CD4-positive, alpha-beta T cell treated with Interleukin-17A for 4 hours (primary cell): ENCODE results near the gene DHRS4L2.
"Not testable (repeated sequence)": the region's sequence is repeated elsewhere in the genome, so short reads cannot be mapped to it uniquely, and the experiment has no call there.

Source experiments
- DNase-seq: peaks from one replicate; pipeline ENCODE4 v3.0.0-alpha.2; 2020; ENCODE audit warnings: mixed read lengths

The DHRS4L2 gene

DNA sequence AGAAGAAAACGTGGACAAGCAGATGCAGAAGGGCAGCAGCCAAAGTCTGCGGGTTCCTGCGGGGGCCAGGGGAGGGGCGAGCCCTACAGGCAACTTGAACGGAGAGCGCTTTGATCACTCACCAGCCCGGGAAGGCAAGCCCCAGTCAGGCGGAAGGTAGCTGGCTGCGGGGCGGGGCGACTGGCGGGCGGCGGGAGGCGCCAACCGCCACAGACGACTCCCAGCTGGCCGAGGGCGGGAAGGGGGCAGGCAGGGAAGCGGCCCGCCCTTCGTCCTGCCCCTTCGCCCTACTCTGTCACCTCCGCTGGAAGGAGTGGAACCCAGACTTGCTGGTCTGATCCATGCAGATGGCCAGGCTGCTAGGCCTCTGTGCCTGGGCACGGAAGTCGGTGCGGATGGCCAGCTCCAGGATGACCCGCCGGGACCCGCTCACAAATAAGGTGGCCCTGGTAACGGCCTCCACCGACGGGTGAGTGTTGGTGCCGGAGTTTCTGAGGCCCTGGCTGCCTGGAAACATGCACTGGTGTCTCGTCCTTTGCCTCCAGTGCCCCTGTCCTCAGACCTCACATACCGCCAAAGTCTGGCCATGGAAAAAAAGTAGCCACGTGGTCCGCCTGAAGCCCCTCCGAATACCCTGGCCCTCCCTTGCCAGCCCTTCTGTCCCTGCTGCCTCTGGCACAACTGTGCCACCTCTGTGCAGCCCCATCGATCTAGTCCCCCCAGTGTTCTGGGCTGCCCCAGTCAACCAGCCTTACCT, at the start of gene DHRS4L2:
TSS of gene DHRS4L2 (plus strand) at position 323 of the 757 bp plus-strand sequence. CDS start at position 342, 19 bp downstream.
- DNase-seq: peak; percentile 87

DNA sequence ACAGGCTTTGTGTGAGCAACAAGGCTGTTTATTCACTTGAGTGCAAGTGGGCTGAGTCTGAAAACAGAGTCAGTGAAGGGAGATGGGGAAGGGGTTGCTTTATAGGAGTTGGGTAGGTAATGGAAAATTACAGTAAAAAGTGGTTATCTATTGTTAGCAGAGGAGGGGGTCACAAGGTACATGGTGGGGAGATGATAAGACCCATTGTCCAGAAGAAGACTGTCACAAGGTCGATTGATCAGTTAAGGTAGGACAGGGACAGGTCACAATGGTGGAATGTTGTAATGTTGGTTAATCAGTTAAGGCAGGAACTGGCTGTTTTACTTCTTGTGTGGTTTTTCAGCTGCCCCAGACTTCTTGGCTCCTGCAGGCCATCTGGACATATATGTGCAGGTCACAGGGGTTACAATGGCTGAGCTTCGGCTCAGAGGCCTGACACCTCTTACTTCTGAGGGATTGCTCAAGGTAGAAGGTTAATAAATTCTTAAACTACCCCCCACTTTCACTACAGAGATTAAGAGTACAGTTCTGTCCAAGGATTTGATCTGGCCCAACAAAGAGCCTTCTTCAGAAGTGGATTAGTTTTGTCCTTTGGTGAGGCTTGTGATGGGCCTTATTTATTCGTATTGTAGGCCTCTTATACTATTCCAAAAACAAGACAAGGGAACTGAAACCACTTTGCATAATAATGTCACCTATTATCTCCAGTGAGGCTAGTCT, 49.0 kb upstream of the DHRS4L2 start:
- no peak for DNase-seq

DNA sequence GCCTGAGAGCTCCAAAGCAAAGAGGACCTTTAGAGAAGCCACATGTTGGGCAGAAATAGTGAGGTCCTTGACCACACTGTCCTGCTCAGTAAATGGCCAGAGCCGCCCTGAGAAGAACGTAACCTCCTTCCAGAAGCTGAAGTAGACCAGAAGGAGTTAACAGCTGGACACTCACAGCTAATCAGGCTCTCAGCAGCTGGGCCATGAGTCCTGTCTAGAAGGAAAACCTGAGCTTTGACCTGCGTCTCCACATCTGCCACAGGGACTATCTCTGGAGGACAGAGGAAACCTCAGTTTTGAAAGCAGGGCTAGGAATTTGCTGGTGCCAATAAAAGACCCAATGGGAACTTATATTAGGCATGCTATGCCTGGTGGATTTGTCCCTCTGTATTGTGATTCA, 47.5 kb upstream of the DHRS4L2 start:
- no peak for DNase-seq

DNA sequence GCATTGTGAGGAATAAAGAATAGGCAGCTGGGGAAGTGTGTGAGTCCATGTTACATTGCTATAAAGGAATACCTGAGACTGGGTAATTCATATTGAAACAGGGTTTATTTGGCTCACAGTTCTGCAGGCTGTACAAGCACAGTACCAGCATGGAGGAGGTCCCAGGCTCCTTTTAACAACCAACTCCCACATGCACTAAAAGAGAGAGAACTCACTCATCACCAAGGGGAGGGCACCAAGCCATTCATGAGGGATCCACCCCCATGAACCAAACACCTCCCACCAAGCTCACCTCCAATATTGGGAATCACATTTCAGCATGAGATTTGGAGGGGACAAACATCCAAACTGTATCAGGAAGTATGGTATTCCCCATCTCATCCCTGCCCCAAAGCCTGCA, 47.1 kb upstream of the DHRS4L2 start:
- DNase-seq: no peak

DNA sequence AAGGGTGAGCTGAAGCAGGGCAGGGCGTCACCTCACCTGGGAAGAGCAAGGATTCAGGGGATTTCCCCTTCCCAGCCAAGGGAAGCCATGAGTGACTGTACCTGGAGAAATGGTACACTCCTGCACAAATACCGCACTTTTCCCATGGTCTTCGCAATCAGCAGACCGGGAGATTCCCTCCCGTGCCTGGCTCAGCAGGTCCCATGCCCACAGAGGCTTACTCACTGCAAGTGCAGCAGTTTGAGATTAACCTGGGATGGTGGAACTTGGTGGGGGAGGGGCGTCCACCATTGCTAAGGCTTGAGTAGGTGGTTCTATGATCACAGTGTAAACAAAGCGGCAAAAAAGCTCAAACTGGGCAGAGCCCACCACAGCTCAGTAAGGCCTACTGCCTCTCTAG, 46.1 kb upstream of the DHRS4L2 start:
- no peak for DNase-seq

DNA sequence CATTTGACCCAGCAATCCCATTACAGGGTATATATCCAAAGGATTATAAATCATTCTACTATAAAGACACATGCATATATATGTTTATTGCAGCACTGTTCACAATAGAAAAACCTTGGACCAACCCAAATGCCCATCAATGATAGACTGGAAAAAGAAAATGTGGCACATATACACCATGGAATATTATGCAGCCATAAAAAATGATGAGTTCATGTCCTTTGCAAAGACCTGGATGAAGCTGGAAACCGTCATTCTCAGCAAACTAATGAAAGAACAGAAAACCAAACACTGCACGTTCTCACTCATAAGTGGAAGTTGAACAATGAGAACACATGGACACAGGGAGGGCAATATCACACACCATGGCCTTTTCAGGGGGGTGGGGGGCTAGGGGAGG, 39.7 kb upstream of the DHRS4L2 start:
- DNase-seq: not testable (repeated sequence)

DNA sequence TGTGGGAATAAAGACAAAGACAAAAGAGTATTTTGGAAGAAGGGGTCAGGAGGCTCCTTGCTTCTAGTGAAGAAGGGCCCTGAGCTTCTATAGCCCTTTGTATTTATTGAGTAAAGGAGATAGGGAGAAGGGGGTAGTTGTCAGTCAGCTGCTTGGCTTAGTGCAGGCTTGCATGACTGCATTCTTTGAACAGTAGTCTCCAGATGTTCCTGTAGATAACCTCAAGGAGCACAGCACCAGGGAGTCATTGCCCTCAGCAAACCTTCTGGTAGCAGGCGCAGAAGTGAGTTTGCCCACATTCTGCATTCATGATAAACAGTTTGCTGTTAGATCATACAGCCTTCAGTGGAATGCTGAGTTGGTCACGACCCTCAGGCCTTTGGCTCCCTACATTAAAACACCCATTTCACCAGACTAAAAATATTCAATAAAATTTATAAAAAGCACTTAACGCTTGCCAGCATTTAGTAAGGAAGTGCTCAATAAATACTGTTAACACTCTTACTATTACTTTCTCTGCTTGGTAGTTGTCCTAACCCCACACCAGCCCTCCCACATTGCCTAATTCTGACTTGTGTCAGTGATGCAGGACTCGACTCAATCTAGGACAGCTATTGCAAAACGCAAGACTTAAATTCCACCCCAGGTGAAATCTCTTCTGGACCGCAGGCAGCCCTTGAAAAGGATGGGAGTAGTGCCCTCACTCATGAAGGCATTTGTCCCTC, 38.2 kb upstream of the DHRS4L2 start:
- no peak for DNase-seq

DNA sequence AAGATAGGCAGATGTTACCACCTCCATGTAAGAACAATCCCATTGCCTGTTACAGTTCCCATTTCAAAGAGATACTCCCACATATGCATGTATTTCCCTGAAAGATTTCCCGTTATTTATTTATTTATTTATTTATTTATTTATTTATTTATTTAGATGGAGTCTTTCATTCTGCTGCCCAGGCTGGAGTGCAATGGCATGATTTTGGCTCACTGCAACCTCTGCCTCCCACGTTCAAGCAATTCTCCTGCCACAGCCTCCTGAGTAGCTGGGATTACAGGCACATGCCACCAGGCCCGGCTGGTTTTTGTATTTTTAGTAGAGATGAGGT, 37.6 kb upstream of the DHRS4L2 start:
- not testable (repeated sequence) for DNase-seq

DNA sequence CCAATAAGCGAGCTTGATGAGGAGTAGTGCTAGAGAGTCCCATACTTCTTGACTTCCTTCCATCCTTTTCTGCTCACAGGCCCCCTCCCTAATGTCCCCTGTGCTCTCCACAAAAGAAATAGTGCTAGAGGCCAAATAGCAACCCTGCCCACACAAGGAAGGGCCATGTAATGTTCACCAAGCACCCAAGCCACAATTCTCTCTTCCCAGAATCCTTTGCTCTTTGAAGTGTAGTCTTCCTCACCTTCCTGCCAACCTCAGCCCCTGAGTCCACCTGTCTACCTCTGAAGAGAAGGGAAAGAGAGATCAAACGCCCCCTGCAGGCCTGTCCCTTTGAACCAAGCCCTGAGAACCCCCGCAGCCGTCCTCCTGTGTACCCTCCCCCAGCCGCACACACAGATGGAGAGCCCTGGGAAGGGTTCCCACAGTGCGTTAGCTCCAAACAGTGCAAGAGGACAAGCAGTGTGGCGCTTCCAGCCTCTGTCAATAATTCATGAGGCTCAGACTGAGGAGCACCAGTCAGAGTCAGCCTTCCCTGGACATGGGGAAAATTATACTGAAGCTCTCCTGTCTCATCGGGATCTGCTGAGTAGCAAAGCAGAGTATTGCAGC, 37.0 kb upstream of the DHRS4L2 start:
- no peak for DNase-seq

DNA sequence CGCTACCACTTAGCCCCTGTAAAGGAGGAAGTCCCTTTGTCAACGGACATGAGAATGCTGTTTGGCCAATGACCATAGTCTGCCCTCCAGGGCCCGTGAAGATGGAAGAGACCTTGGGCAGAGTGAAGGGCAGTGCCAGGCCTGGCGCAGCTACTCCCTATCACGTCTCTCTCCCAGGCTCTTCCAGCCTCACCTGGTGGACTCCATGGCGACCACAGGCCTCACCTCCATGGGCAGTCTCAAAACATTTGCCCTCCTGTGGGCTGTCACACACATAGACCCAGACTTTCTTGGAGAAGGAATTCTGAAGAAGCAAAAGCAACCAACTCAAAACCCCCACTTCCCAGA, 35.6 kb upstream of the DHRS4L2 start:
- DNase-seq: not testable (repeated sequence)

DNA sequence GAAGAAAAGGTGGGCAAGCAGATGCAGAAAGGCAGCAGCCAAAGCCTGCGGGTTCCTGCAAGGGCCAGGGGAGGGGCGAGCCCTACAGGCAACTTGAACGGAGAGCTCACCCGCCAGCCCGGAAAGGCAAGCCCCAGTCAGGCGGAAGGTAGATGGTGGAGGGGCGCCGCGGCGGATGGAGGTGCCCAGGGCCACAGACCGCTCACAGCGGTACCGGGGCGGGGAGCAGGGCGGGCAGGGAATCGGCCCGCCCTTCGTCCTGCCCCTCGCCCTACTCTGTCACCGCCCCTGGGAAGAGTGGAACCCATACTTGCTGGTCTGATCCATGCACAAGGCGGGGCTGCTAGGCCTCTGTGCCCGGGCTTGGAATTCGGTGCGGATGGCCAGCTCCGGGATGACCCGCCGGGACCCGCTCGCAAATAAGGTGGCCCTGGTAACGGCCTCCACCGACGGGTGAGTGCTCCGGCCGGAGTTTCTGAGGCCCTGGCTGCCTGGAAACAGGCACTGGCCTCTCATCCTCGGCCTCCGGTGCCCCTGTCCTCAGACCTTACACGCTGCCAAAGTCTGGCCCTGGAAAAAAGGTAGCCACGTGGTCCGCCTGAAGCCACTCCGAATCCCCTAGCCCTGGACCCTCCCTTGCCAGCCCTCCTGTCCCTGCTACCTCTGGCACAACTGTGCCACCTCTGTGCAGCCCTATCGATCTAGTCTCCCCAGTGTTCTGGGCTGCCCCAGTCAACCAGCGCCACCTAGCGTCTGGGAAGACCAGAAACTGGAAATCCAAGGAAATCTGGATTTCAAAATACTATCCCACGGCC, 35.1 kb upstream of the DHRS4L2 start, which contains the start of gene DHRS4:
TSS of gene DHRS4 (plus strand) at position 307 of the 815 bp plus-strand sequence. CDS start at position 326, 19 bp downstream.
- DNase-seq: peak; percentile 90

DNA sequence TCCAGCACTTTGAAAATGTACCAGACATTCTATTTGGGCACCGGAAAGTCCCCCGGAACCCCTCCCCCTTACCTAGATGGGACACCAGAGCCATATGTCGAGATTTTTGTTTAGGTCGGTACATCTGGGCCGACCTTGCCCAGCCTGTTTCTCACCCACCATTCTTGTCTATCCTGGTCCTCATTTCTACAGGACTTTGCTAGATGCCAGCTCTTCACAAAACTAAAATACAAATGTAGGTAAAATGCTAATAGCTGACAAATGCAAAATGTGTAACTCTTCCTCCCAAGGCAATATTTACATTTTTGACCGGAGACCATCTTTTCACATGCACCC, 34.5 kb upstream of the DHRS4L2 start:
- not testable (repeated sequence) for DNase-seq

DNA sequence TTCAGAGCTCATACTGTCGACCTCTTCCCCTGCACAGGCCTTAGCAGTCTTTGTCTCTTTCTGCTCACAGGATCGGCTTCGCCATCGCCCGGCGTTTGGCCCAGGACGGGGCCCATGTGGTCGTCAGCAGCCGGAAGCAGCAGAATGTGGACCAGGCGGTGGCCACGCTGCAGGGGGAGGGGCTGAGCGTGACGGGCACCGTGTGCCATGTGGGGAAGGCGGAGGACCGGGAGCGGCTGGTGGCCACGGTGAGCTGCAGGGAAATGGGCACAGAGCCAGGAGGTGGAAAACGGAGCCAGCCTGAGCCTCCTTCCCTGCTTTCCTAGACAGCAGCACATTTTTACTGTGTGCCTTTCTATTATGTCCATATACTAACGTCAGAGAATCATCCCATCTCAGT, 33.8 kb upstream of the DHRS4L2 start:
- not testable (repeated sequence) for DNase-seq

DNA sequence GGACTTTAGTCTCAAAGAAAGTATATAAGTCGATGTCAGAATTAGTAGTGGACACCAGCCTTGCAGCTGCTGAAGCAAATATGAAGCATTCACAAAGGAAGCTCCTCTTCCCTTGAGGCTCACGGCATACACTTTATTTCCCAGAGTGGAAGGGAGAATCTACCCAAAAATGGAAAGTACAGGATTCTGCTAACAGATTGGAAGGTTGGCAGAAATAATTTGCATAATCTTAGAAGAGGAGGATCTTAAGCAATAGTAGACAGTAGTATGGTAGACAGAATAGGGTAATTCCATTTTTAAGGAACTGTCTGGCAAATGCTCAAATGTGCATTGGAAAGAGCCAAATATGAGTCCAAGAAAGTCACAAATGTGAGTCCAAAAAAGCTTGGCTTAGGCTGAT, 32.9 kb upstream of the DHRS4L2 start:
- DNase-seq: not testable (repeated sequence)

DNA sequence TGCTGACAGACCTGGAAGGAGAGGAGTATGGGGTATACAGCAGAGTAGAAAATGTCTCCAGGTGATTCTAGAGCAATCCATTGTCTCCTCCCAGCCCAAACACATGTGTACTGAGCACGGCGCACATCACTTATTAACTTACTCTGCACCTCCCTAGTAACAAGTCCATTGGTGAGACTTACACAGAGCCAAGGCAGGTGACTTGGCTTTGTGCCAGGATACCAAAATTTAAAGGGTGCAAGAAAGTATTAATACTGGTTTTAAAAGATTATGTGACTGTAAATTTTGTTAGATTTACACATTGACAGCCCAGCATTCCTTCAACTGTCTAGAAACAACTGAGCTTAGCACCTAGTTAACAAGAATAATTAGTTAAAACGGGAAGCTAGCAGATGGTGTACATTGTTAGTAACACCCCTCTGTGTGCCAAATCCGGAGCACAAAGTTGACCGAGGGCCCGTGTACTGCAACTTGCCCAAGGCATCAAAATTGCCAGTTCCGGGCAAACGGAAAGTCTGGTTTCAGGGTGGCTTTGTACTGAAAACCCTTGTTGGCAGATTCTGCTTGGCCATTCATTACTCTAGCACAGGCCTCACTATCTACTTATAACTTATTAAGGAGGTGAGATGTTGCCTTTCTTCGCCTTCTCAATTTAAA, 30.7 kb upstream of the DHRS4L2 start:
- not testable (repeated sequence) for DNase-seq

DNA sequence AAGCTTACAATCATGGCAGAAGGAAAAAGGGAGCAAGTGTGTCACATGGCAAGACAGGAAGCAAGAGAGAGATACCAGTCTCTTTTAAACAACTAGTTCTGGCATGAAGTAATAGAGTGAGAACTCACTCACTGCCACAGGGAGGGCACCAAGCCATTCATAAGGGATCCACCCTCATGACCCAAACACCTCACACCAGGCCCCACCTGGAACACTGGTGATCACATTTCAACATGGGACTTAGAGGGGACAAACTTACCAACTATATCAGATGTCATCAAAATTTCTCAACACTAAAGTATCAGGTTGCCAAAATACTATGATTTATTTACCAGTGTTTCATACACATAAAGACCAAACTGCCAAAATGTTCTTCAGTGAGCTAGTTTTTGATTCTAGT, 27.8 kb upstream of the DHRS4L2 start:
- not testable (repeated sequence) for DNase-seq

DNA sequence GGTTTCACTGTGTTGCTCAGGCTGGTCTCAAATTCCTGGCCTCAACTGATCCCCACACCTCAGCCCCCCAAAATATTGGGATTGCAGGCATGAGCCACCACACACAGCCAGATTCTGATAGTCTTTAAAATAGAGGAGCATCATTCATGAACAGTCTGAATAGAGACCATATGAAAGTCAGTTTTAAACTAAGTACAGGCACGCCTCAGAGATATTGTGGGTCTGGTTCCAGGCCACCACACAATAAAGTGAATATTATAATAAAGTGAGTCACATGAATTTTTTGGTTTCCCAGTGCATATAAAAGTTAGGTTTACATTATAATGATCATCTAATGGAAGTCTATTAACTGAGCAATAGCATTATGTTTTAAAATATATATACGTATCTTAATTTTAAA, 27.0 kb upstream of the DHRS4L2 start:
- DNase-seq: not testable (repeated sequence)

DNA sequence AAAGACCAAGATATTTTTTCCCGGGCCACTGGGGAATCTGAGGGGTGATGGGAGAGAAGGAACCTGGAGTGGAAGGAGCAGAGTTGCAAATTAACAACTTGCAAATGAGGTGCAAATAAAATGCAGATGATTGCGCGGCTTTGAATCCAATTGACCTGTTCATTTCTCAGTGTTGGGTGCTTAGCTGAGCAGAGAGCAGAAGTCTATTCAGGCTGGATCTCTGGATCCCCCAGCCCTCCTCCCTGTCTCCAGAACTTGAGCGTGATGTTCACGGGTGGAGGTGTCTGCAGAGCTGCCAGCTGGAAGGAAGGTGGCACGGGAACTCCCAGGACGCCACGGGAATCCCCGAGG, 19.6 kb upstream of the DHRS4L2 start:
- not testable (repeated sequence) for DNase-seq

DNA sequence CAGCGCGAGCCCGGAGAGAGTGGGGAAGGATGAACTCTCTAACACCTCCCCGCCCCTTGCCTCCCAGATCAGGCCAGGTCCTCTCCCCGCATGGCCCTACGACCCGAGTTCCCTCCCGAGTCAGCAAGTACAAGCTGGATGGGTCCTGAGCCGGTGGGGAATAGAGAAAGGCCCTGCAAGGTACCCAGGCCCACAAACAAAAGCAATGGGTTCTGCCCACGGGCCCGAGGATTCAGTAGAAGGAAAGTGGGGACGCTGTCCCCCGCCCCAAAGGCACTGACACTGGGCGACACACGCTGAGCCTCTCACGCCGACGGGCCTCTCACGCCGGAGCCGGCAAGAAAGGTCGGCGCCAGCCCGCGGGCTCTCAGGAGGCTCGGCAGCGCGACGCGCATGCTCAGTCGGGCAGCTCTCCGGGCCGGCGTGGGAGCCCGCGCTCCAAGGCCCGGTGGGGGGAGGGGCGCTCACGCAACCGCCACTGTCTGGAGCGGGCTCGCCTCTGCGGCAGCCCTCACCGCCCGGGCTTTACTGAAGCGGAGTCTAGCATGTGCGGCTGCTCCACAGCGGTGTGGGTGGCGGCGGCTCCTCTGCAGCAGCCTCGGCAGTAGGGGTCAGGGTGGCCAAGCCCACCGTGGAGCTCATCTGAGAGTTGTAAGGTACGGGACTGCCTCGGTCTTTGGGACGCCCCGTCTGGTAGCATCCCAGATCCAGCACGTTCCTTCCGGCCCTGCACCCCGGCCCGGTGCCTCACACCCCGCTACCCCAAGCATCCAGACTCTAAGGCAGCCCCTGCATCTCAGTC, 19.0 kb upstream of the DHRS4L2 start:
- peak; percentile 67 for DNase-seq

DNA sequence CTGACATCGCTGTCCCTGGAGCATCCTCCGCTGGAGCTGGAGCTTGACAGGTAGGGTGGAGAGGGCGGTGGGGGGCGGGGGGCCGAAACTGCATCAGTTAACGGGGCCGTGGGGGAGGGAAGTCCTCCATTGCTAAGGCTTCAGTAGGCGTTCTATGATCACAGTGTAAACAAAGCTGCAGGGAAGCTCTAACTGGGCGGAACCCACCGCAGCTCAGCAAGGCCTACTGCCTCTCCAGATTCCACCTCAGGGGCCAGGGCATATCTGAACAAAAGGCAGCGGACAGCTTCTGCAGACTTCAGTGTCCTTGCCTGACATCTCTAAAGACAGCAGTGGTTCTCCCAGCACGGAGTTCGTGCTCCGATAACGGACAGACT, 18.5 kb upstream of the DHRS4L2 start:
- DNase-seq: not testable (repeated sequence)

DNA sequence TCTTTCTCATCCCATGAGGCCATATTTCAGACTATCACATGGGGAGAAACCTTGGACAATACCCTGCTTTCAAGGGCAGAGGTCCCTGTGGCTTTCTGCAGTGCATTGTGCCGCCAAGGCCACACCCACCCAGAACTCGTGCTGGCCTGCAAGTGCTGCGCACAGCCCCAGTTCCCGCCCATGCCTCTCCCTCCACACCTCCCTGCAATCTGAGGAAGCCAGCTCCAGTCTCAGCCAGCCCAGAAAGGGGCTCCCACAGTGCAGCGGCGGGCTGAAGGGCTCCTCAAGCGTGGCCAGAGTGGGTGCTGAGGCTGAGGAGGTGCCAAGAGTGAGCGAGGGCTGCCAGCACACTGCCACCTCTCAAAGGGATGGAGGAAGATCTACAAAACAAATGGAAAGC, 15.6 kb upstream of the DHRS4L2 start:
- DNase-seq: not testable (repeated sequence)
